Measurements from ENCODE around the gene TNNC1.

TNNC1 gene

DNA sequence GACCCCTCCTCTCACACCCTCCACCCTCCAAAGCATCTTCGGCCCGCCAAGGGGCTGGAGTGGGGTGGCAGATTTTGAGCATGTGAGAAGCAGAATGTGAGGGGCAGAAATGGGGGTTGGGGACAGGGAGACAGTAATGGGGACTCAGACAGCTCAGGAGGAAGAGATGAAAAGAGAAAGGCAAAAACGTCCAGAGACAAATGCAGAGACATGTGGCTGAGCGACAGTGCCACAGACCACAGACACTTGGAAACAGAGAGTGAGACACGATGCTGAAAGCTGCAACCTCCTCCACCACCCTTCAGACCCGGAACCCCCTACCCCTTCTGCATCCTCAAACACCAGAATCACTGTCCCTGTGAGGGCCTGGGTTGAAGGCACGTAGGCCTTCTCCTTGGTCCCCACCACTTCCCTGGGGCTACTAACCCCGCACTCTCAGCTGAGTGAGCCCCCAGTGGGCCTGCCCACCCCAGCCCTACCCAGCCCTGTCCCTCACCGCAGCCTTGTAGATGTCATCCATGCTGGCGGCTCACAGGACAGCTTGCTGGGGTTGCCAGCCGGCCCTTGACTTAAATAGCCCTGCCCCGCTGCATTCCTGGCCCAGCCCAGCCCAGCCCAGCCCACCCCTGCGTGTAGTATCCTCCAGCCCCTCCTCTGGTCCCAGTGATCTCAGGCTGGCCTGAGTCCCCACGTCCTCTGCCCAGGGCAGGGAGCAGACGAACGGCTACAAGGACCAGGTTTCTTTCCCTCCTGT lies at the start of gene TNNC1:
TSS of gene TNNC1 (minus strand) at position 546 of the 754 bp plus-strand sequence. CDS start at position 520, 26 bp downstream.
- DNase-seq (ENCODE audit: low read depth) = no peak

- DNase-seq (ENCODE audit: low read depth) = no peak
Observed at GRCh38 chr3:52502808-52503350, 49.0 kb upstream of the TNNC1 start.

DNA sequence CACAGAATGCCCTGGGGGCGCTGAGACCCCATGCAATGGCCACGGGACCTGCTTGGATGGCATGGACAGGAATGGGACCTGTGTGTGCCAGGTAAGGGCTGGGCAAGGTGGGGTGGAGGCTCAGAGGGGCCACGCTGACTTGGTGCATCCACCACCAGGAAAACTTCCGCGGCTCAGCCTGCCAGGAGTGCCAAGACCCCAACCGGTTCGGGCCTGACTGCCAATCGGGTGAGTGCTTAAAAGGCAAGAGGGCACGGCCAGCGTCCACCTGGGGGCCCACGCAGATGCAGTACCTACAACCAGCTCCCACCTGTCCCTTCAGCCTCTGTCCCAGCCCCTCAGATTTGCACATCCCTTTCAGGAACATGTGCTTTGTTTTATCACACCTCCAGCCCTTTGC lies 48.2 kb upstream of the TNNC1 start:
- DNase-seq (ENCODE audit: low read depth) = no peak

DNA sequence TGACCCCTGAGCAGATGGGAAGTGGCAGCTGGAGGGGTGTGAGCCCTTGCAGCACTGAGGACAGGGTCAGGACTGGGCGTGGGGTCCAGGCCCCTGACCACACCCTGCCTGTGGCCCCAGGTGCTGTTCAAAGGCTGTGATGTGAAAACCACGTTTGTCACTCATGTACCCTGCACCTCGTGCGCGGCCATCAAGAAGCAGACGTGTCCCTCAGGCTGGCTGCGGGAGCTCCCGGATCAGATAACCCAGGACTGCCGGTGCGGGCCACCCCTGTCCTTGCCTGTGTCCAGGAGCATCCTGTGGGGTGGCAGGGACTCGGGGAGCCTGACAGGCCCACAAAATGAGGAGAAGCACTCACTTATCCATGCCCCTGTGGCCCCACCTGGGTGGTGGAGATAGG lies 47.2 kb upstream of the TNNC1 start:
- no peak for DNase-seq (ENCODE audit: low read depth)

DNA sequence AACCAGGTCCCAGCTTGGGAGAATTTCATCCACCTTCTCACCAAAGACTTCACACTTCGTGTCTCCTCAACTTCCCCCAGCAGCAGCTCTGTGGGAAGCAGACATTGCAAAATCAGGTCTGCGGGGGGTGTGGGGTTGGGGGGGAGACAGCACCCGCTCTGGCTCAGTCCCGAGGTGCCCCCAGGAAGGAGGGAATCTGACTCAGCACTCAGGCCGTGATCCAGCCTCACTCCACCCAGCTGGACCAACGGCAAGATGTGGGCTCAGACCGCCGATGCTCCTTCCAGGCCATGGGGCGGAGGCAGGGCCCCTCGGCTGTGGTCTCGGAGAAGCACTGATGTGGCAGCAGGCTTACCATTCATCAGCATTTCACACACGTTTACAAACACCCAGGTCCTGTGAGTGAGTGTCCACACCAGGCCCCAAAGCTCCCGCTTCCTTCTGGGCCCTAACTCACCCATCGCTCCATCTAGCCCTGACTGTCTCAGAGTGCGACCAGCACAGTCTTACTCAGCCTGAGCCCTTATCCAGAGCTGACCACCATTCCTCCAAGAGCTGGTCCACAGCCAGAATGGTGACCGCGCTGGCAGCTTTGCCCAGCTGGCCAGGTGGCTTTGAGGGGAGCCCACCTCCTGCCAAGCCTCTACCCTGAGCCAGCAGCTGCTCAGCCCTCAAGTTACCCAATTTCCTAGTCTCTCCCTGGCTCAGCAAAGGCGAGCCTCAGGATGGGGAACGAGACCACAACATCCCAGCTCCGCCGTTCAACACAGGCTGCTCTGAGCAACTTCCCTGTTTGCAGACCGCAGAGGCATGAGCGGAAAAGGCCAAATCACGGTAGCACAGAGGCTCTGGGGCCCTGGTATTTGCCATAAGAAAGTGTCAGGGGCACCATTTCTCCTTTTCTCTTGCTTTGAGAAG lies 44.6 kb upstream of the TNNC1 start:
- DNase-seq (ENCODE audit: low read depth) = no peak

- DNase-seq (ENCODE audit: low read depth) = no peak
Observed at GRCh38 chr3:52495777-52496602, 42.1 kb upstream of the TNNC1 start.

DNA sequence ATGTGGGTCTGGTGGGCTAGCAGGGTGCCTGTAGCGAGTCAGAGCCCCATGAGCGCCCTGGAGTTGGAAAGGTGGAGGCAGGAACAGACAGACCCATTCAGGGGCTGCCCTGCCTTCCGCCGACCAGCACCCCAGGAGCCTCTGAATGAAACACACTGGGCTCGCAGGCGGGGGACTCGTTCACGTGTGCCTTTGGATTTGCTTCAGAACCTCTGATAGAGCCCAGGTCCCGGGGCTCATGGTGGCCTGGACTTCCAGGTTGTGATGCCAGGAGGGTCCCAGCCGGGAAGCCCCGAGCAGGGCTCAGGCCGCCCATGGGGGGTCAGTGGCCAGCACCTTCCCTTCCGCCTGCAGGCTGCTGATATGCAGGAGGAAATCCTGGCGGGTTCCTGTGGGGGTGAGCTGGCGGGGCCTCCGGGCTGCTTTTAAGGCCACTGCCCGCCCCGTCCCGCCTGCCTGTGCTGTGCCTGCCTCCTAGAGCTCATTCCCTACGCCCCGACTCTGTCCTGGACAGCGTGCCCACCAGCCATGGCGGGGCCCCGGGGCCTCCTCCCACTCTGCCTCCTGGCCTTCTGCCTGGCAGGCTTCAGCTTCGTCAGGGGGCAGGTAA lies 41.1 kb upstream of the TNNC1 start, which contains the start of gene STAB1:
TSS of gene STAB1 (plus strand) at position 453 of the 610 bp plus-strand sequence. CDS start at position 529, 76 bp downstream.
- DNase-seq (ENCODE audit: low read depth) = no peak

DNA sequence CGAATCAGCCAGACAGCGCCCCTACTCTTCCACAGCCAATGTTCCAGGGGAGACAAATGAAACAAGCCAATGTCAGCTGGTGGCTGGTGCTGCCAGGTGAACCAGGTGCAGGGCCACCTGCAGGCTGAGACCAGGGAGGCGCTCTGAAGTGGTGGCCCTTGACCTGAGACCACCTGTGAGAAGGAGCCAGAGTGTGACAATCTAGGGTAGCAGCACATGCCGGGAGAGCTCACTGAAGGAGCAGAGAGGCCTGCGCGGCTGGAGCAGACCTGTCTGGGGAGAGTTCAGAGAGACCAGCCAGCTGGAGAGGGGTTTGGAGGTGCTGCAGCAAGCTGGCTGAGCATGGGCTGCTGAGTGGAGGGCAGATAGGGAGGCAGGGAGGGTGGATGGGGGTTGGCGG lies 40.6 kb upstream of the TNNC1 start:
- DNase-seq (ENCODE audit: low read depth) = no peak

DNA sequence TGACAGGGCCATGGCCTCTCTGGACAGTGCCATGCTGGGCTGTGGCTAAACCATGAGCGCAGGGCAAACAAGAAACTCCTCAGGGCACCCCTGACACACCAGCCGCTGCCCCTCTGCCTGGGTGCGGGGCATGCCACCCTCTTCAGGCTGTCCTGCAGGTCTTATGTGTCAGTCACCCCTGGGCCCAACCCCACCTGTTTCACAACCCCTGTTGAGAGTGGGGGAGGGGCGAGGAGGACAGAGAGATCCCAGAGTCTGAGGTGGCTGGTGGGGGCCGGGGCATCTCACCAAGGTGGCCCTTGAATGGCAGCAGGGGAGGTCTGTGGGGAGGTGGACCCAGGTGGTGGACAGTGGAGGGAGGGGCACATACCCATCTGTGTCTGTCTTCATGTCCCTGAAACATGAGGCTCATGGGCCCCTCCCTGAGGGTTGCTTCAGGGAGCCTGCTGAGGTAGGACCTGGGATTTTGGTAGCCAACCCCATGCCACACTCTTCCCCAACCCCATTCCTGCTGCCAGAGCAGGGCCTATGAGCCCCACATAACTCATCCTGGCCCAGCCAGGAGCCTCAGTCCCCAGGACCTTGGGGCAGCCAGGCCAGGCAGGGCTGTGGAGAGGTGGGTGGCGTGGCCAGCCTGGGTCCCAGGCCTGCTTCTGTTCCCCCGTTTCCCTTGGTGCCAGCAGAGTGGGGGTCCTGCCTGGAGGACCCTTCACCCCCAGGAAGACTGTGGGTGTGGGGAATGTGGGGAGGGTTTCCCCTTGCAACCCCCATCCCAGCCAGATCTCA lies 39.6 kb upstream of the TNNC1 start:
- DNase-seq (ENCODE audit: low read depth) = no peak

- no peak for DNase-seq (ENCODE audit: low read depth)
Observed at GRCh38 chr3:52492059-52492458, 38.2 kb upstream of the TNNC1 start.

DNA sequence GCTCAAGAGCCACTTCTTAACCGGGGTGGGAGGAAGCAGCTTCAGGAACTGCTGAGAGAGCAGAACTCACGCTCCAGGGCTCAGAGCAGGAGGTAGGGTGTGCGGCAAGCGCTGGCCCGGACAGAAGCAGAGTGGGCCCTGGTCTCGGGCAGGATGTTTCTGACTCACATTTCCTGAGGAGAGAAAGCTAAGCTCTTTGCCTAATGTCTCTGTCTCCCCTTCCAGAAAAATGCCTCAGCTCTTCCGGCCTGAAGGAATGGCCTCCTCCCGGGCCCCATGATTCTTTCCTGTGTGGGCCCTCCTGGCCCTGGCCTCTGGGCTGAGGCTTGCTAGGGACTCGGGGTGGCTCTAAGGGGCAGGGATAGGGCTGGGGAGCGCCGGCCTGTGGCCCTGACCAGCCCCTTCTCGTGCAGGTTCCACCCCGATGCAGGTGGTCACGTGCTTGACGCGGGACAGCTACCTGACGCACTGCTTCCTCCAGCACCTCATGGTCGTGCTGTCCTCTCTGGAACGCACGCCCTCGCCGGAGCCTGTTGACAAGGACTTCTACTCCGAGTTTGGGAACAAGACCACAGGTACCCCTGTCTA lies 37.2 kb upstream of the TNNC1 start:
- DNase-seq (ENCODE audit: low read depth) = no peak

- no peak for DNase-seq (ENCODE audit: low read depth)
Observed at GRCh38 chr3:52490035-52490938, 36.4 kb upstream of the TNNC1 start.

- DNase-seq (ENCODE audit: low read depth) = no peak
Observed at GRCh38 chr3:52489453-52489852, 35.6 kb upstream of the TNNC1 start.

DNA sequence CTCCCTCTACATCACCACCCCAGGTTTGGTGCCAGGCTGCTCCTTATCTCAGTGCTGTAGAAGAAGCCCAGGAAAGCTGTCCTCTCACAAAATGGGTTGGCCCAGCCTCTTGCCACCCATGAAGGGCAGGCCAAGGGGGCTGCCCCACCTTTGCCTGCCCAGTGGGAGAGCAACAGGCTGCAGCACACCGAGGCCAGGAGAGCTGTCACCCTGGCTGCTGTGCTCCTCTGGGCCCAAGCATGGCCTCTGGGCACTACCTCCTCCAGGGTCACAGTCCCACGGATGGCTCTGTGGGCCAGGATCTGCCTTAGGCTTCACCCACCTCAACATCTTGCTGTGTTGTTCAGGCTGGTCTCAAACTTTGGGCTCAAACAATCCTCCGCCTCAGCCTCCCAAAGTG lies 34.9 kb upstream of the TNNC1 start:
- DNase-seq (ENCODE audit: low read depth) = no peak

DNA sequence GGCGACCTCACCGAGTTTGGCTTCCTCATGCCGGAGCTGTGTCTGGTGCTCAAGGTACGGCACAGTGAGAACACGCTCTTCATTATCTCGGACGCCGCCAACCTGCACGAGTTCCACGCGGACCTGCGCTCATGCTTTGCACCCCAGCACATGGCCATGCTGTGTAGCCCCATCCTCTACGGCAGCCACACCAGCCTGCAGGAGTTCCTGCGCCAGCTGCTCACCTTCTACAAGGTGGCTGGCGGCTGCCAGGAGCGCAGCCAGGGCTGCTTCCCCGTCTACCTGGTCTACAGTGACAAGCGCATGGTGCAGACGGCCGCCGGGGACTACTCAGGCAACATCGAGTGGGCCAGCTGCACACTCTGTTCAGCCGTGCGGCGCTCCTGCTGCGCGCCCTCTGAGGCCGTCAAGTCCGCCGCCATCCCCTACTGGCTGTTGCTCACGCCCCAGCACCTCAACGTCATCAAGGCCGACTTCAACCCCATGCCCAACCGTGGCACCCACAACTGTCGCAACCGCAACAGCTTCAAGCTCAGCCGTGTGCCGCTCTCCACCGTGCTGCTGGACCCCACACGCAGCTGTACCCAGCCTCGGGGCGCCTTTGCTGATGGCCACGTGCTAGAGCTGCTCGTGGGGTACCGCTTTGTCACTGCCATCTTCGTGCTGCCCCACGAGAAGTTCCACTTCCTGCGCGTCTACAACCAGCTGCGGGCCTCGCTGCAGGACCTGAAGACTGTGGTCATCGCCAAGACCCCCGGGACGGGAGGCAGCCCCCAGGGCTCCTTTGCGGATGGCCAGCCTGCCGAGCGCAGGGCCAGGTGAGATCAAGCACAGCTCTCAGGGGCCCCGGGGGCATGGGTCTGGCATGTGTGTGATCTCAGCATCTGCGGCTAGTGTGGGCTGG lies 34.2 kb upstream of the TNNC1 start:
- DNase-seq (ENCODE audit: low read depth) = no peak

GRCh38 chr3:52487050-52487787 lies 33.4 kb upstream of the TNNC1 start:
- no peak for DNase-seq (ENCODE audit: low read depth)
